Measurements from ENCODE around the gene DCDC2C.

The DCDC2C gene

GRCh38 chr2:3805201-3805939, 102.0 kb downstream of the DCDC2C start:
- Histone ChIP-seq H3K4me1 (ENCODE audit: control insufficient read depth, insufficient read depth, low read depth, low read length) (no peaks in the 10 kb centered on the region), H4K91ac (ENCODE audit: low read length) (no peak overlapping the region), H3K36me3 (ENCODE audit: control insufficient read depth in 1 of 2, insufficient read depth in 2 of 2, low read depth in 1 of 2, low read length in 2 of 2) (no peaks in the 10 kb centered on the region), H3K18ac (ENCODE audit: low read depth in 1 of 2, low read length in 2 of 2) (no peak overlapping the region), H3K27me3 (ENCODE audit: control insufficient read depth in 1 of 2, insufficient read depth in 1 of 2, low read length in 2 of 2) (no peaks in the 10 kb centered on the region), H3K4me2 (ENCODE audit: low read length, poor library complexity, severe bottlenecking) (no peak overlapping the region), H2AK5ac (ENCODE audit: low read length, severe bottlenecking) (no peak overlapping the region), H3K9me3 (ENCODE audit: control insufficient read depth, low read length) (no peaks in the 10 kb centered on the region), H4K8ac (ENCODE audit: low read length) (no peak overlapping the region), H3K14ac (ENCODE audit: low read length in 2 of 2) (no peak overlapping the region), H2BK120ac (ENCODE audit: low read depth, low read length) (no peak overlapping the region), H3K9ac (ENCODE audit: low read length) (no peak overlapping the region), H2AFZ (ENCODE audit: low read depth, low read length) (no peak overlapping the region), H3K27ac (ENCODE audit: low read length, poor library complexity, severe bottlenecking) (no peak overlapping the region), H2BK15ac (ENCODE audit: low read depth, poor library complexity, severe bottlenecking) (no peak overlapping the region), H3K79me1 (replicated peaks; ENCODE audit: low read length, poor library complexity, severe bottlenecking) (no peaks in the 10 kb centered on the region), H2BK5ac (ENCODE audit: low read depth, low read length, poor library complexity, severe bottlenecking) (no peak overlapping the region), H3K4ac (ENCODE audit: low read depth in 1 of 2, low read length in 2 of 2) (no peak overlapping the region), H3K23ac (ENCODE audit: low read length in 2 of 2) (no peak overlapping the region), H3K4me3 (ENCODE audit: insufficient read depth in 1 of 2, low read depth in 1 of 2, low read length in 2 of 2) (no peak overlapping the region), H2BK12ac (ENCODE audit: low read length in 2 of 2) (no peak overlapping the region)
- DNase-seq, result no peak
- 58% methylated on average over 14 of the region's 15 CpGs for WGBS

- 78% methylated on average over 10 of the region's 10 CpGs for WGBS
- no peak overlapping the region for H4K91ac ChIP-seq (ENCODE audit: low read length)
- no peak overlapping the region for H3K4me3 ChIP-seq (ENCODE audit: insufficient read depth in 1 of 2, low read depth in 1 of 2, low read length in 2 of 2)
- H3K4ac ChIP-seq (ENCODE audit: low read depth in 1 of 2, low read length in 2 of 2), result no peak overlapping the region
- H2AFZ ChIP-seq (ENCODE audit: low read depth, low read length), result no peak overlapping the region
- no peaks in the 10 kb centered on the region for H3K9me3 ChIP-seq (ENCODE audit: control insufficient read depth, low read length)
- no peaks in the 10 kb centered on the region for H3K27me3 ChIP-seq (ENCODE audit: control insufficient read depth in 1 of 2, insufficient read depth in 1 of 2, low read length in 2 of 2)
- no peak overlapping the region for H3K18ac ChIP-seq (ENCODE audit: low read depth in 1 of 2, low read length in 2 of 2)
- H2AK5ac ChIP-seq (ENCODE audit: low read length, severe bottlenecking), result no peak overlapping the region
- no peak overlapping the region for H2BK12ac ChIP-seq (ENCODE audit: low read length in 2 of 2)
- no peak overlapping the region for H4K8ac ChIP-seq (ENCODE audit: low read length)
- H3K4me2 ChIP-seq (ENCODE audit: low read length, poor library complexity, severe bottlenecking), result no peak overlapping the region
- no peak overlapping the region for H3K27ac ChIP-seq (ENCODE audit: low read length, poor library complexity, severe bottlenecking)
- no peak overlapping the region for H2BK120ac ChIP-seq (ENCODE audit: low read depth, low read length)
- no peaks in the 10 kb centered on the region for H3K4me1 ChIP-seq (ENCODE audit: control insufficient read depth, insufficient read depth, low read depth, low read length)
- no peak overlapping the region for H3K14ac ChIP-seq (ENCODE audit: low read length in 2 of 2)
- H3K9ac ChIP-seq (ENCODE audit: low read length), result no peak overlapping the region
- H2BK5ac ChIP-seq (ENCODE audit: low read depth, low read length, poor library complexity, severe bottlenecking), result no peak overlapping the region
- H3K23ac ChIP-seq (ENCODE audit: low read length in 2 of 2), result no peak overlapping the region
- H3K79me1 ChIP-seq (replicated peaks; ENCODE audit: low read length, poor library complexity, severe bottlenecking), result no peaks in the 10 kb centered on the region
- no peak overlapping the region for H2BK15ac ChIP-seq (ENCODE audit: low read depth, poor library complexity, severe bottlenecking)
- no peaks in the 10 kb centered on the region for H3K36me3 ChIP-seq (ENCODE audit: control insufficient read depth in 1 of 2, insufficient read depth in 2 of 2, low read depth in 1 of 2, low read length in 2 of 2)
- DNase-seq, result no peak
Measured at GRCh38 chr2:3806168-3806567, 102.8 kb downstream of the DCDC2C start.

GRCh38 chr2:3806730-3807129, 103.4 kb downstream of the DCDC2C start:
- H3K9ac ChIP-seq (ENCODE audit: low read length), result no peak overlapping the region
- H2BK12ac ChIP-seq (ENCODE audit: low read length in 2 of 2), result no peak overlapping the region
- H3K79me1 ChIP-seq (replicated peaks; ENCODE audit: low read length, poor library complexity, severe bottlenecking), result no peaks in the 10 kb centered on the region
- WGBS, result 74% methylated on average over 6 of the region's 7 CpGs
- no peak overlapping the region for H3K4me2 ChIP-seq (ENCODE audit: low read length, poor library complexity, severe bottlenecking)
- no peak overlapping the region for H2BK120ac ChIP-seq (ENCODE audit: low read depth, low read length)
- no peak overlapping the region for H4K91ac ChIP-seq (ENCODE audit: low read length)
- no peak for DNase-seq
- H3K4ac ChIP-seq (ENCODE audit: low read depth in 1 of 2, low read length in 2 of 2), result no peak overlapping the region
- H2AK5ac ChIP-seq (ENCODE audit: low read length, severe bottlenecking), result no peak overlapping the region
- H3K23ac ChIP-seq (ENCODE audit: low read length in 2 of 2), result no peak overlapping the region
- H3K14ac ChIP-seq (ENCODE audit: low read length in 2 of 2), result no peak overlapping the region
- no peak overlapping the region for H2BK15ac ChIP-seq (ENCODE audit: low read depth, poor library complexity, severe bottlenecking)
- no peak overlapping the region for H3K27ac ChIP-seq (ENCODE audit: low read length, poor library complexity, severe bottlenecking)
- H3K27me3 ChIP-seq (ENCODE audit: control insufficient read depth in 1 of 2, insufficient read depth in 1 of 2, low read length in 2 of 2), result no peaks in the 10 kb centered on the region
- H4K8ac ChIP-seq (ENCODE audit: low read length), result no peak overlapping the region
- no peak overlapping the region for H2BK5ac ChIP-seq (ENCODE audit: low read depth, low read length, poor library complexity, severe bottlenecking)
- no peak overlapping the region for H3K4me3 ChIP-seq (ENCODE audit: insufficient read depth in 1 of 2, low read depth in 1 of 2, low read length in 2 of 2)
- no peak overlapping the region for H3K18ac ChIP-seq (ENCODE audit: low read depth in 1 of 2, low read length in 2 of 2)
- no peak overlapping the region for H2AFZ ChIP-seq (ENCODE audit: low read depth, low read length)
- H3K4me1 ChIP-seq (ENCODE audit: control insufficient read depth, insufficient read depth, low read depth, low read length), result no peaks in the 10 kb centered on the region
- no peaks in the 10 kb centered on the region for H3K36me3 ChIP-seq (ENCODE audit: control insufficient read depth in 1 of 2, insufficient read depth in 2 of 2, low read depth in 1 of 2, low read length in 2 of 2)
- no peaks in the 10 kb centered on the region for H3K9me3 ChIP-seq (ENCODE audit: control insufficient read depth, low read length)

GRCh38 chr2:3807853-3808252, 104.5 kb downstream of the DCDC2C start:
- Histone ChIP-seq H2BK5ac (ENCODE audit: low read depth, low read length, poor library complexity, severe bottlenecking) (no peak overlapping the region), H3K27me3 (ENCODE audit: control insufficient read depth in 1 of 2, insufficient read depth in 1 of 2, low read length in 2 of 2) (no peaks in the 10 kb centered on the region), H3K18ac (ENCODE audit: low read depth in 1 of 2, low read length in 2 of 2) (no peak overlapping the region), H3K36me3 (ENCODE audit: control insufficient read depth in 1 of 2, insufficient read depth in 2 of 2, low read depth in 1 of 2, low read length in 2 of 2) (no peaks in the 10 kb centered on the region), H2AFZ (ENCODE audit: low read depth, low read length) (no peak overlapping the region), H4K91ac (ENCODE audit: low read length) (no peak overlapping the region), H3K4me3 (ENCODE audit: insufficient read depth in 1 of 2, low read depth in 1 of 2, low read length in 2 of 2) (no peak overlapping the region), H2BK120ac (ENCODE audit: low read depth, low read length) (no peak overlapping the region), H3K9me3 (ENCODE audit: control insufficient read depth, low read length) (no peaks in the 10 kb centered on the region), H3K79me1 (replicated peaks; ENCODE audit: low read length, poor library complexity, severe bottlenecking) (no peaks in the 10 kb centered on the region), H3K9ac (ENCODE audit: low read length) (no peak overlapping the region), H3K4ac (ENCODE audit: low read depth in 1 of 2, low read length in 2 of 2) (no peak overlapping the region), H3K4me1 (ENCODE audit: control insufficient read depth, insufficient read depth, low read depth, low read length) (no peaks in the 10 kb centered on the region), H2AK5ac (ENCODE audit: low read length, severe bottlenecking) (no peak overlapping the region), H3K4me2 (ENCODE audit: low read length, poor library complexity, severe bottlenecking) (no peak overlapping the region), H2BK15ac (ENCODE audit: low read depth, poor library complexity, severe bottlenecking) (no peak overlapping the region), H2BK12ac (ENCODE audit: low read length in 2 of 2) (no peak overlapping the region), H3K27ac (ENCODE audit: low read length, poor library complexity, severe bottlenecking) (no peak overlapping the region), H3K23ac (ENCODE audit: low read length in 2 of 2) (no peak overlapping the region), H3K14ac (ENCODE audit: low read length in 2 of 2) (no peak overlapping the region), H4K8ac (ENCODE audit: low read length) (no peak overlapping the region)
- WGBS, result 77% methylated on average over 3 of the region's 3 CpGs
- no peak for DNase-seq

All from mesenchymal stem cell (in vitro differentiated cells and primary cell).